Sigmoid colon (tissue), 7 donors: ENCODE data around the gene RASEF. TPM values are rescaled to one million over a fixed set of nuclear protein-coding genes. Genes with fewer than 3 reads are reported as not detected.

ENCODE experiments used
- DNase-seq: peaks from one replicate; pipeline ENCODE4 v3.0.0-alpha.2; 2019
- H3K27ac ChIP-seq, 4 donors: fragments of 200-600 bp; sonication (generic); one replicate each; pipeline ENCODE4 v1.5.1; 2016 to 2019; ENCODE audit warnings: mild to moderate bottlenecking in 1 of 4
- H3K27me3 ChIP-seq, 3 donors: fragments of 200-600 bp; sonication (generic); one replicate each; pipeline ENCODE4 v1.5.1; 2019; ENCODE audit warnings: mild to moderate bottlenecking in 1 of 3
- H3K36me3 ChIP-seq, 4 donors: fragments of 200-600 bp; sonication (generic); one replicate each; pipeline ENCODE4 v1.5.1; 2016 to 2019
- H3K4me1 ChIP-seq, 4 donors: fragments of 200-600 bp; sonication (generic); one replicate each; pipeline ENCODE4 v1.5.1; 2017 to 2019
- H3K4me3 ChIP-seq, 4 donors: fragments of 200-600 bp; sonication (generic); one replicate each; pipeline ENCODE4 v1.5.1; 2017 to 2019; ENCODE audit warnings: mild to moderate bottlenecking in 2 of 4, moderate library complexity in 1 of 4
- H3K9me3 ChIP-seq, 4 donors: fragments of 200-600 bp in 3 of 4; sonication (generic) in 3 of 4; one replicate each; pipeline versions ENCODE4 v1.5.1 to v1.6.1; 2013 to 2019
- EP300 ChIP-seq, 4 donors: sonication (generic); formaldehyde crosslinking; IDR thresholded peaks; one replicate each; pipeline ENCODE4 v1.6.1; 2017; ENCODE audit warnings: antibody characterized with exemption in 4 of 4
- POLR2A ChIP-seq, 2 donors: fragments of 450-650 bp; IDR thresholded peaks; one replicate each; pipeline ENCODE4 v1.6.1; 2016; ENCODE audit warnings: antibody characterized with exemption in 2 of 2, mild to moderate bottlenecking in 2 of 2, moderate library complexity in 2 of 2
- POLR2AphosphoS5 ChIP-seq, 4 donors: sonication (generic); formaldehyde crosslinking; IDR thresholded peaks; one replicate each; pipeline ENCODE4 v1.6.1; 2017; ENCODE audit warnings: antibody characterized with exemption in 4 of 4
- WGBS, 2 donors: extraction: QIAGEN DNeasy Blood & Tissue Kit; methylation state at CpG; one replicate each; pipeline ENCODE4 v1.1.7; 2013; 5-methylcytosine and 5-hydroxymethylcytosine counted together
- intact Hi-C: fragments of 100-400 bp; cut with DNase I; formaldehyde crosslinking; loops from one replicate; pipeline ENCODE4 v1.15.1; 2023
- polyA plus RNA-seq, 3 donors: library from polyadenylated mRNA; stranded (reverse); fragments of 200-250 nt; gene quantifications; one replicate each; pipeline ENCODE4 v1.2.3, GENCODE V29; 2013
- total RNA-seq, 4 donors: library from RNA; depleted of rRNA; stranded (reverse); fragments of >200 nt; gene quantifications; one replicate each; pipeline ENCODE4 v1.1.0, GENCODE V29; 2016
- TF ChIP-seq, protein P1 (sequence below), 4 experiments: fragments of 450-650 bp in 3 of 4; fragments of 200-600 bp in 1 of 4; IDR thresholded peaks; one replicate each; pipeline ENCODE4 v1.5.1; 2016 to 2019; ENCODE audit warnings: antibody characterized with exemption in 4 of 4, mild to moderate bottlenecking in 3 of 4, moderate library complexity in 2 of 4
- donor health status: healthy with polysubstance abuse.
- donor health status: Bipolar disorder and iron deficiency.
- donor health status: healthy.

Gene RASEF
- total and polyA plus RNA-seq, 7 donors: 0.16 to 24.0 (median 1.1) TPM

DNA sequence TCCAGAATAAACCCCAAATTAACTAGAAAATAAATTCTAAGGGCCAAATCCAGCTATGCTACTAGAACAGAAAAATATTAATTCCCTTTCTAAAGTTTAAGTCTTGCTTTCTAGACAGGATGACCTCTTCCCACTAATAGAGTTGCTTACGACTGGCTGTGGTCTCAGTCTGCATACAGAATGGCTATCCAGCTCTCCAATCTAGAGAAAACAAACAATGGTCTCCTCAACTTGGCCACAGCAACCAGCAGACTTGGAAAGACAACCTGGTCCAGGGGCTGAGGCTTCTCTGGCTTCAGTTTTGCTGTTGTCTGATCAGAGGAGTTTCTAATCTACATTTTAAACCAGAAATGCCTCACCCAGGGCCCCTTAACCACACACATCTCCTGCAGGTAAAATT, 28.9 kb downstream of the RASEF start:
- Histone ChIP-seq H3K9me3 (no peaks in the 10 kb centered on the region), H3K27me3 (peaks cover 0 to 4% (median 0%) of the 10 kb centered on the region in 3 donors), H3K36me3 (no peaks in the 10 kb centered on the region), H3K4me3 (no peak overlapping the region), H3K4me1 (no peaks in the 10 kb centered on the region), H3K27ac (no peak overlapping the region)
- 81 to 82% methylated on average over 1 of the region's 1 CpG for WGBS, 2 donors
- no peak for DNase-seq
- TF ChIP-seq POLR2AphosphoS5 (IDR thresholded peaks at IDR 0.05) (no peak), POLR2A (IDR thresholded peaks at IDR 0.05) (no peak), EP300 (IDR thresholded peaks at IDR 0.05) (no peak)
- TF ChIP-seq, protein P1, sequence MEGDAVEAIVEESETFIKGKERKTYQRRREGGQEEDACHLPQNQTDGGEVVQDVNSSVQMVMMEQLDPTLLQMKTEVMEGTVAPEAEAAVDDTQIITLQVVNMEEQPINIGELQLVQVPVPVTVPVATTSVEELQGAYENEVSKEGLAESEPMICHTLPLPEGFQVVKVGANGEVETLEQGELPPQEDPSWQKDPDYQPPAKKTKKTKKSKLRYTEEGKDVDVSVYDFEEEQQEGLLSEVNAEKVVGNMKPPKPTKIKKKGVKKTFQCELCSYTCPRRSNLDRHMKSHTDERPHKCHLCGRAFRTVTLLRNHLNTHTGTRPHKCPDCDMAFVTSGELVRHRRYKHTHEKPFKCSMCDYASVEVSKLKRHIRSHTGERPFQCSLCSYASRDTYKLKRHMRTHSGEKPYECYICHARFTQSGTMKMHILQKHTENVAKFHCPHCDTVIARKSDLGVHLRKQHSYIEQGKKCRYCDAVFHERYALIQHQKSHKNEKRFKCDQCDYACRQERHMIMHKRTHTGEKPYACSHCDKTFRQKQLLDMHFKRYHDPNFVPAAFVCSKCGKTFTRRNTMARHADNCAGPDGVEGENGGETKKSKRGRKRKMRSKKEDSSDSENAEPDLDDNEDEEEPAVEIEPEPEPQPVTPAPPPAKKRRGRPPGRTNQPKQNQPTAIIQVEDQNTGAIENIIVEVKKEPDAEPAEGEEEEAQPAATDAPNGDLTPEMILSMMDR (IDR thresholded peaks at IDR 0.05): no peak
- intact Hi-C loops: no loop called here

DNA sequence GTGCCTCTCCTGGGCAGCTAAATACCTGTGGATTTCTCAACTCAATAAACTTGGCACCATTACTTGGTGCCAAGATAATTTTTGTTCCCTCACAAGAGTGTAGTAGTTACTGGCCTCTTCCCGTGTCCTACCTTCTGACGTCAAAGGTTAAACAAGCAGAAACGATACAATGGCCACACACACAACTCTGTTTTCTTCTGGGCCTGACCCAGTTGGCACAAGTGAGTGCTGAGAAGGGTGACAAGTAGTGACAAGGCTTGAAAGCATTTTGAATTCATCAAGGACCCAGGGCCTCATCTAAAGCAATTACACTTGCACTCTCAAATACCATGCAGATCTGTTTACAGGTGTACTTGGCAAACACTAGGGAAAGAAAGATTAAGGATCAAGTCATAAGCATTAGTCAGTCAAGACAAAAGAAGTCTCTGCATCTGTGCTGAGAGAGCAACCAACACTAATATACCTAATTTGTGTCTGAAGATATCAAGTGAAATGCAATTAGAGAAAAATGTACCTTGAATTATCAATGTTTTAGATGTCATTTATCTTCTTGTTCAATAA, 30.8 kb downstream of the RASEF start:
- no peaks in the 10 kb centered on the region for H3K9me3 ChIP-seq
- H3K27me3 ChIP-seq: peaks cover 0 to 4% (median 0%) of the 10 kb centered on the region in 3 donors
- no peak for DNase-seq
- no peak overlapping the region for H3K27ac ChIP-seq
- TF ChIP-seq, protein P1 (IDR thresholded peaks at IDR 0.05): no peak
- TF ChIP-seq POLR2AphosphoS5 (IDR thresholded peaks at IDR 0.05): no peak
- TF ChIP-seq POLR2A (IDR thresholded peaks at IDR 0.05): no peak
- no peak for TF ChIP-seq EP300 (IDR thresholded peaks at IDR 0.05)
- intact Hi-C loops: no loop called here
- no peaks in the 10 kb centered on the region for H3K4me1 ChIP-seq
- no peak overlapping the region for H3K4me3 ChIP-seq
- WGBS, 2 donors: 30 to 50% methylated on average over 3 of the region's 3 CpGs
- no peaks in the 10 kb centered on the region for H3K36me3 ChIP-seq

DNA sequence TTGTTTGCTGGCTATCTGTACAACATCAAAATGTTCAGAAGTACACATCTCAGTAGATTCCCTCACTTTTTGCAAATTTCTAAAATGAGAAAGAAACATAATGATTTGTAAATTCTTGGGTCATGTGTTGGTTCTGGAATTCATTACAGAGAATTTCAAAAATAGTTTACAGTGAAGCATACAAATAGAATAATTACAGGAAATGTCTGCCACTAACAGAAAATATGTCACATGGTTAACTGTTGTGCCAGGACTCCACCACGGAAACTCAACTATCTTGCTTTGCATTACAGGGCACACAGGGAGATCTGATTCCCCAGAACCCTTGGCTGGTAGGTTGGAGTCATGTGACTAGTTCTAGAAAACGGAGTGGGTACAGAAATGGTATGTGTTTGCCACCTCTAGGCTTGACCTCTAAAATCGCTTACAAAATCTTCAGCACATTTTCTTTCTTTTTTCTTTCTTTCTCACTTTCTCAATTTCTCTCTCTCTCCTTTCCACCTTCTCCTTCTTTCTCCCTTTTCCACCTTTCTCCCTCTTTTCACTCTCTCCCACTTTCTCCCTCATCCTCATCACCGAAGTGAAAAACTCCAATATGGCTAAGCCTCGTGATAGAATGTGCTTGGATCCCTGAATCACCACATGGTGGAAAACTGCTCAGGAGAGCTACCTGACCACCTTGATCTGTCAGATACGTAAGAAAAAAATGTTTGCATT, 32.4 kb downstream of the RASEF start:
- no peak overlapping the region for H3K4me3 ChIP-seq
- intact Hi-C loops: no loop called here
- TF ChIP-seq, protein P1 (IDR thresholded peaks at IDR 0.05): no peak
- TF ChIP-seq POLR2AphosphoS5 (IDR thresholded peaks at IDR 0.05): no peak
- no peak for TF ChIP-seq POLR2A (IDR thresholded peaks at IDR 0.05)
- no peak for TF ChIP-seq EP300 (IDR thresholded peaks at IDR 0.05)
- peaks cover 0 to 4% (median 0%) of the 10 kb centered on the region in 3 donors for H3K27me3 ChIP-seq
- H3K4me1 ChIP-seq: no peaks in the 10 kb centered on the region
- no peaks in the 10 kb centered on the region for H3K36me3 ChIP-seq
- 68 to 78% methylated on average over 6 of the region's 6 CpGs for WGBS, 2 donors
- no peak for DNase-seq
- H3K27ac ChIP-seq: no peak overlapping the region
- H3K9me3 ChIP-seq: no peaks in the 10 kb centered on the region

DNA sequence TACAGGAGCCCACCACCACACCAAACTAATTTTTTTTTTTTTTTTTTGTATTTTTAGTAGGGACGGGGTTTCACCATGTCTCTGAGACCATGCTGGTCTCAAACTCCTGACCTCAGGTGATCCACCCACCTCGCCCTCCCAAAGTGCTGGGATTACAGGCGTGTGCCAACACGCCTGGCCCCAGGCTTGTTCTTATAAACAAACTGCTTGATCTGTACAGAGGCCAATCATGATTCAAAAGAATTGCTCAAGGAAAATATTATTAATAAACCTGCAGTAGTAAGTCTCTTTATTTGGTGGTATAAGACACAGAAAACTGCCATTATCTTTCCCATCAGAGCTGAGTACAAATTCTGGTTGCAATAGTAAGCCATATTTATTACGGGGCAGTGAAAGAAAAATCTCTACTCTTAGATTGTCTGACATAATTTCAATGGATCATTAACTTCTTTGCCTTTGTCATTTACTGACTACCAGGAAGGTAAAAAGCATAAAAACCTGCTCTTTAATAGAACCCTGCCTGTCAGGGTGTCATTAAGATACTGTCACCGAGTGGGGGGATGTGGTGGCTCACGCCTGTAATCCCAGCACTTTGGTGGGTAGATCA, 33.3 kb downstream of the RASEF start:
- no peak for DNase-seq
- intact Hi-C loops: no loop called here
- peaks cover 0 to 4% (median 0%) of the 10 kb centered on the region in 3 donors for H3K27me3 ChIP-seq
- no peak overlapping the region for H3K4me3 ChIP-seq
- WGBS, 2 donors: 23 to 70% methylated on average over 7 of the region's 7 CpGs
- no peaks in the 10 kb centered on the region for H3K36me3 ChIP-seq
- no peak for TF ChIP-seq POLR2A (IDR thresholded peaks at IDR 0.05)
- no peak for TF ChIP-seq POLR2AphosphoS5 (IDR thresholded peaks at IDR 0.05)
- no peak for TF ChIP-seq EP300 (IDR thresholded peaks at IDR 0.05)
- TF ChIP-seq, protein P1 (IDR thresholded peaks at IDR 0.05): no peak
- H3K9me3 ChIP-seq: no peaks in the 10 kb centered on the region
- H3K4me1 ChIP-seq: no peaks in the 10 kb centered on the region
- H3K27ac ChIP-seq: no peak overlapping the region
